CMK (cell line): Measurements from ENCODE around the gene PTPRK.

ENCODE experiments used
- DNase-seq: peaks from one replicate; pipeline ENCODE4 v3.0.0-alpha.2; 2010; ENCODE audit warnings: low read depth

The PTPRK gene

DNA sequence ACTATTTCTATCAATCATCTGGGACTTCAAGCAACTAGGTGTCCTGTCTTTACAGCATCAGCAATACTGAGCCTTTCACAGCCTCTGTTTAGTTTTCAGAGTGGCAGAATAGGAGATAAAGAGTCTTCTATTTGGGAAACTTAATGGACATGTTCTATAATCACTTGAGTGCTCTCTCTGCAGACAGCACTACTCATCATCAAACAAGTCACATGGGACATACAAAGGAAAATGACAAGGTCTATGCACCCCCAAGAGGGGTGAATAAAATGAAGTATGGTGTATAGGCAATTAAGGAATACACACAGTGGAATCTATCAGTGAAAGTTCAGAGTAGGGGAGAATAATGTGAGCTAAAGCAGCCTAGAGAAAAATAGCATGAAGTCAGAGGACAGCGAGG is 381.7 kb downstream of the PTPRK start:
- no peak for DNase-seq

DNA sequence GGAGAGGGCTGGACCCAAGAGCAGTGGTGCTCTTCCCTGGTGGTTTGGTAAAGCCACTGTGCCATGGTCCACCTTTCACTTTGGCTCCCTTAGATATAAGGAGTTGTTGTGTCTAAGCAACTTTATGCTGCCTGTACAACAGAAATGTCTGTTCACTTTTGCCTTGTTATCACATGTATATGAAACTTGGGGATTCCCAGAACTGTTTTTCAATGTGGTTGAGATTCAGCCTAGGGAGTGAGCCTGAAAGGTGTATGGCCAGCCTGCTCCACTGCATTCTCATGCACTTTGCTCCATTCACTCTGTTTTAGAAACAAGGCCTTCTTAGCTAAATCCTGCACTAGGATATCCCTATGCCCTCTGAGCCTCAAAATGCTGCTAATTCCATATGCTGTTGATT is 385.1 kb downstream of the PTPRK start:
- no peak for DNase-seq

DNA sequence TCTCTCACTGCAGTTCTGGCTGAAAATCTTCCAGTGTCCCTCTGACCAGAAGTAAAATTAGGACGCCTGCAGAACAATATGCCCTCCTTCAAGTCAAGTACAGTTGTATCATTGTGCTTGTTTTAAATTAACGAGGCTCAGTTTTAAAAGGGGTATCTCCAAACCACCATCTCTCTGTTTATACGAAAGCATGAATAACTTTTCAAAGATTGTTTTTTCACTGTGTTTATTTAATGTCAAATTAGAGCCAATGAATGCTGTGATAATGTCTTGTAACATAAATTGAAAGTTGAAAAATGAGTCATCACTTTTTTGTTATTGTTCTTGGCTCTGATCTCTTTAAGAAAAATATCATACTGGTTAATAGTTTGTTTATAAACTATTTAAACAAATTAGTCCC is 388.8 kb downstream of the PTPRK start:
- DNase-seq: no peak

DNA sequence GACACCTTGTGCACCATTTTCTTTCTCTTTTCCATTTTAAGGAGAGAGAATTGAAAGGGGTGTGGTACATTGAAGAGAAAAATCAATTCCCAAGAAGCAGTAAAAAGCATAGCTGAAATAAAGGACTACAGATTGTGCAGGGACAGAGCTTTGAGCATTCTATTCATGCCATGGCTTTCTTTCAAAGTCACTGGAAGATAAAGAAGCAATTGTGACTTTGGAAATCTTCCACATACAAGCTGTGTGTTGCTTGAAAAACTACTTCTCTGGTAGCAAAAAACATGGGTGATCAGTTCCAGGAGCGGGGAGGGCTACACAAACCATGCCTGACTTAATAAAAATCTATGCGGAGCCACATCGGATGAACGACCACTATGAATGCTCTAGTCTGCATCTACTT is 389.4 kb downstream of the PTPRK start:
- DNase-seq: no peak

DNA sequence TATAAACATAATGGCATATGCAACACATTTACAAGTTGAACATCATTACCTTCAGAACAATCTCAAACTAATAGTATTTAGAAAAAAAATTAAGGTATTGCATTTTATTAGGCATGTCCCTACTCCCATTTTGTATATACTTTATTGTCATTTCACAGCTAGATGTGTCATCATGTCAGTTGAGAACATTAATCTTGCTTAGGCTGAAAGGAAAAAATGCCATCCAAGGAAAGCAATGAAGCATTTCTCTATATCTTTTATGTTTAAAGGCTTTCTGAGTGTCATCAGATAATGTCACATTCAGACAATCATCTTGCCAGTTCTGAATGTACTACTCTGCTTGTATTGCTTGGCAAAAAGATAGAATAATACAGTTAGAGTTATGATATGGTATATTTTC is 390.7 kb downstream of the PTPRK start:
- DNase-seq: no peak

DNA sequence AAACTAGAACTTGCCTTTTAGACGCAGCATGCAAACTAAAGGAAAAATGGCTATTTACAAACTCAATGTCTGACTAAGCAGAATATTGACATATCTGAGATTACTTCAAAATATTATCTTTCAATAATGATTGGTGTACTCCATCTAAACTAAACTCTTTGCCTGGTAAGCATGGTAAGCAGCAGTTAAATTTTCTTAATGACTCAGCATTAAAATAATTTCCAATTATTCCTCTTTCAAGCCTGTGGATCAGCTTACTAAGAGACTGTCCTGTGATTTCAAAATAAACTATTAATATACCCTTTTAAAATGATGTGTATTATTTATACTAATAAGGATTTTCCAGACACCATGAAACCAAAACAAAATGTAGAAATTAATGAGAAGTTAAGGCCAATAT is 392.7 kb downstream of the PTPRK start:
- no peak for DNase-seq

DNA sequence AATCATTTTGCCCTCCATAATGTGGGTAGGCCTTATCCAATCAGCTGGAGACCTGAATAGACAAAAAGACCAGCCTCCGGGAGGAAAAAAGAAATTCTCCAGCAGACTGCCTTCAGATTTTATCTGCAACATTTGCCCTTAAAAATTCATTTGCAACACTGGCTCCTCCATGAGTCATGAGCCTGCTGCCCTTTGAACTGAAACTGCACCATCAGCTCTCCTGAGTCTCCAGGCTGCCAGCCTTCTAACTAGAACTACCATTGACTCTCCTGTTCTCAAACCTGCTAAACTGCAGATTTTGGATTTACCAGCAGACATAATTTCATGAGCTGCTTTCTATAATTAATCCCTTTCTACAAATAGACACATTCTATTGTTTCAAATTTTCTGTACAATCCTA is 395.7 kb downstream of the PTPRK start:
- no peak for DNase-seq

DNA sequence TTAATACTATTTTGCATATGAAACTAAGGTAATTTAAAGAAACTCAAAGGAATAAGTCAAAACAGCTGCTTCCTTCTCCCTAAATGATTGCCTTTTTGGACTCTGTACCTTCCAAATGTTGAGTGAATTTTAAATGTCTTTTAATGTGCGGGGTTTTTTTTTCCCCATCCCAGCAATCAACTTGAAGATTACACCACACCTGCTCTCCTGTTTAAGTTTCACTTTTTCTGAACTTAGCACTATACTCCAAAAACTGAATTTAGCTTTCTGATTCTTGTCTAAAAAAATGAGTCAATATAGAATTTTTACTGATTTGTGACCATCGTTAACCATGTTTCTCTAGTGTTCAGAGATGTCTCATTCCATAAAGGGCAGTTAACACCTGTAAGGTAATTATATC is 398.8 kb downstream of the PTPRK start:
- no peak for DNase-seq

DNA sequence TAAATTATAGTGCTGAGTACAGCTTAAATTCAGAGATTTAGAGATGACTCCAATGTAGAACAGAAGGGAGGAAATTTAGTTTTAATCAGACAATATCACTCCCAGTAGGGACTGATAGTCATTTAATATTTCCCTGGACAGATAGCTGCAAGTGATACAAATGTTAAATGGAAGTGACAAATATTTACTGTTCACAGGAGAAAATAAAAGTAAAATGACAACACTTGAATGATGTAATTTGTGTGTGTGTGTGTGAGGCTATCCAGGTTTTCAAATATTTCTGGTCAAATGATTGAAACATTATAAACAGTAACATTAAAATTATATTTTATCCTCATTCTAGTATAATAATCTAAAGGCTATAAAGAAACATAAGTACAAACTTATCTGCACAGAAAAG is 399.2 kb downstream of the PTPRK start:
- no peak for DNase-seq

DNA sequence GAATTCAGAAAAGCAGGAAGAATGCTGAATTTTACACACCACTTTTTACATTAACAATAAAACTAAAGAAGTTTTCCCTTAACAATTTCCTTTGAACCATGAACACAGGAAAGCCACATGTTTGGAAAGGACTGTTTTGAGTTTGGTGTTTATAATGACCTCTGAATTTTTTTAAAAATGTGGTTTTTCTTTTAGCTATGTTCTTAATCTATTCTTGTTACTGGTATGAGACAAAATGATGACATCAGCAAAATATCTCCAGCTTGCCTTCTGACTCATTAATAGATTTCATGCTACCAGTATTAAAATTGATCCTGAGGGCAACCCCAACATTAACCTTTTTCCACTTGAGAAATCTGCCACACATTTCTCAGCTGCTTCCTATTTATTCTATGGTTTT is 402.0 kb downstream of the PTPRK start:
- DNase-seq: no peak

DNA sequence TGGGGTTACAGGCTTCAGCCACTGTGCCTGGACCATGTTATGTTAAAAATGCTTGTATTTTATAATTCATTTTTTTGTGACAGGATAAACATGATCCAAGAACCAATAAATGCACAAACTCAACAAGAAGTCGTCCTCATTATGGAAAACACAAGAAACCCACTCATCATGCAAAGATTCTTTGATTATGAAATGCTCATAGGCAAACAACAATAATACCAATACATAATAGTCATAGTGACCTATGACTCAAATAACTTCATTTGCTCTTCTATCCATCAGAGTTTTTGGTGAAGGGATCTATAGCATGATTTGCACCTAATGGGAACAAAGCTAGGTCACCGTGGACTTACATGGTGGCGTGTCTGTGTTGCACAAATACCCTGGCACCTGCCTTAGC is 402.5 kb downstream of the PTPRK start:
- no peak for DNase-seq

DNA sequence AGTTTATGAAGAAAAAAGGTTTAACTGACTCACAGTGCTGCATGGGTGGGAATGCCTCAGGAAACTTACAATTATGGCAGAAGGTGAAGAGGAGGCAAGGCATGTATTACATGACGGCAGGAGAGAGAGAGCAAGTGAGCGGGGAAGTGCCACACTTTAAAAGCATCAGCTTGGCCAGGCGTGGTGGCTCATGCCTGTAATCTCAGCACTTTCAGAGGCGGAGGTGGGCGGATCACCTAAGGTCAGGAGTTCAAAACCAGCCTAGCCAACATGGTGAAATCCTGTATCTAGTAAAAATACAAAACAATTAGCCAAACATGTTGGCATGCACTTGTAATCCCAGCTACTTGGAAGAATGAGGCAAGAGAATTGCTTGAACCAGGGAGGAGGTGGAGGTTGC is 406.2 kb downstream of the PTPRK start:
- no peak for DNase-seq

DNA sequence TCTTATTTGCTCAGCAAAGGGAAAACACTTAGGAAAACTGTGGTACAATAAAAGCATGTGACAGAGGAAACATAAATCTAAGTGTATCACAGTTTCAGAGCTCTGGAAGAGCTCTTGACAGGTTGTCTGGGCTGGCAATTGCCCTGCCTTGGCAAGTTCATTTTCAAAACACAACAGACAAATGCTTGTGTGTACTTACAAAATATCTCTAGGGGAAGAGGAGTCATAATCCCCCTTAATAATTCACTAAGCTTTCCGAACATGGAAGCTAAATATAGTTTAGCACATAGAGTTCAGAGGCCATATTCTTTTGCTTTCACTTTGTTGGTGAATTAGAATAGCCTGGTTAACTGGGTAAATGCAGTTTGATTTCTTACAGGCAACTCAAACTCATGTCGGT is 407.9 kb downstream of the PTPRK start:
- DNase-seq: no peak

DNA sequence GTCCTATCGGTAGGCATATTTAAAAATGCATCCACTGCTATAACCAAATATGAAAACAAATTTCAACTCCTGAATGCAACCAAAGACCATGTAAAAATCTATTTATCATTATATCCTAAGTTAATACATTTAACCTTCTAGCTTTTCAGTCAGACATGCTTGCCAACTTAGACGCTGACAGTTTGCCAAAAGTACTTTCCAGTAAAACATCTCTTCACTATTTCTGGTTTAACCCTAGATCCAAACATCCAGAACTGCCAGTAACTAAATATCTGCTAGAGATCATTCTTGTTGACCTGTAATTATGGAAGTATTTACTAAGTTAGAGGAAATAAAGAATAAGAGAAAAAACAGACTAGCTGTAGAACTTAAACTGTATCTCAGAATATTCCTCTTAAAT is 409.3 kb downstream of the PTPRK start:
- no peak for DNase-seq

DNA sequence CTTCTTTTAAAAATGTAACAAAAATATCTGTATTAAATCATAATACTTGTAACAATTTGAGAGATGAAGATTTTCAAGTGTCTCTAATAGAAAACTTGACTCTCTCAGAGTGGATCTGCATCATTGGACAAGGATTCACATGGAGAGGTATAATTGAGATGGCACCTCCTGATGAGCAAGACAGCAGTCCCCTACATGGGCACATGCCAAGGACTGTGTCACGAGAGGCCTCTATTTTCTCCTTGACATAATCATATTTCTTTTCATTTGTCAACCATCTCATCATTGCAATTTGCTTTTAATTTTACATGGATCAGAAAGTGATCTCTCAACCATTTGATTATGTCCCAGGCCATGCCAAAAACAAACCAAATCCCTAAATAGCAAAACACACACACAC is 412.7 kb downstream of the PTPRK start:
- no peak for DNase-seq

DNA sequence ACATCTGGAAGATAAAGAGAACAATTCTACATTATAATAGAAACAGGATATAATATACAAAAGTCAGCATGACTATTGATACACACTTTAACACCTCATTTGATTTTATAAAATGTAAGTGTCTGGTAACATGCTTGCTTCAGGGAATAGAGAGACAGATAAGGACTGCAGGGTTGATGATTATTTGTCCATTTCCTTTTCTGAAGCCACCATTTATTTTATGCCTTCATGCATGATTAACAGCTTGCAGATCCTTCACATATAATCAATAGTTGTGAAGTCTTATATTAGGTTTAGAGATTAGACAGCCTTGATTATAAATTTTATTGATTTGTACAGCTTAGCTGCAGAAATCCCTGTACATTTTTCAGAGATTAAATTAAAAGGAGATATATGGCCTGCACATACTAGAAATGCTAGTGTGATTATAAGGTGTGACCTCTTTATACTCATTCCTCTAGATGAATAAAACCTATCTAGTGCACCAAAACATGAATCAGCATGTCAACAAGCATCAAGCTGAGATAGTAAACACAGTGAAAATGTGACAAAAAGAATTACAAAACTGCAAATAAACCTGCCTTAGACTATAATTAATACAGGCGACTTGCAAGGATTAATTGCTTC is 420.7 kb downstream of the PTPRK start:
- no peak for DNase-seq

DNA sequence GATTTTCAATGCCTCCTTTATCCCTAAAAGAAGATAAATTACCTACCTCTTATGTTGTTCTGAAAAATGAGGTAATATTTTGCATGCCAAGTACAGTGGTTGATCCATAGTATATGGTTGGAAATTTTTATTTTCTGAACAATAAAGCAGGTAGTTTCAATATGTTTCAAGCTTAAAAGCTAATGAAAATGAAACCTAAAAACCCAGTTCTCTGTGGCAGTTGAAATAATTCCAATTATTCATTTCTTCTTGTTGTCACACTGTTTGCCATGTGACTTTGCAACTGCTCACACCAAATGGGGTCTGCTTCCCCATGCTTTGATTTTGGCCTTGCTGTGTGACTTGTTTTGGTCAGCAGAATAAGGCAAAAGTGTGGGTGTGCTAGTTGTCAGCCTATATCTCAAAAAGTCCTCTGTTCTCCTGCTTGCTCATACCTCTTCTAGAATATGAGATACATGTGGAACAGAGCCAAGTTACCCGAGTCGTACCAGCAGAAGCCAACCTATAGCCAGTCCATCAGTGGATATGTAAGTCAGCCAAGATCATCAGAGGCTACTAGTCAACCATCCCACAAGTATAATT is 422.3 kb downstream of the PTPRK start:
- no peak for DNase-seq

DNA sequence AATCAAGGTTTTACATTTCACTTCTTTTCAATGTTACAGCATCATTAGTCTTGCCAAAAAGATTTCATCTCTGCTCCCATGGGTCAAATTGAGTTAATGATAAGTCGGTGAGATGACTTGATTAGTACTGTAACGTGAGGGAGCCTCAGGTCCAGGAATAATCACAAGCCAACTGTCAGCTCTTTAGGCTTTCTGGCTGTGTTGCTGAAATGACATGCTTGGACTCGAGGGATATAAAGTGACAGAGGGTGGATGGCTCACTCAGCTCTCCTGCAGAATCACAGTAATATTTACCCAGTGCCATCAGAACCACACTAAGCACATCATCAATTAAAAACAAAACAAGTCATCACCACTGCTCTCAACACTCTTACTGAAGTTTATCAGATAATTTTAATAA is 423.4 kb downstream of the PTPRK start:
- DNase-seq: no peak

DNA sequence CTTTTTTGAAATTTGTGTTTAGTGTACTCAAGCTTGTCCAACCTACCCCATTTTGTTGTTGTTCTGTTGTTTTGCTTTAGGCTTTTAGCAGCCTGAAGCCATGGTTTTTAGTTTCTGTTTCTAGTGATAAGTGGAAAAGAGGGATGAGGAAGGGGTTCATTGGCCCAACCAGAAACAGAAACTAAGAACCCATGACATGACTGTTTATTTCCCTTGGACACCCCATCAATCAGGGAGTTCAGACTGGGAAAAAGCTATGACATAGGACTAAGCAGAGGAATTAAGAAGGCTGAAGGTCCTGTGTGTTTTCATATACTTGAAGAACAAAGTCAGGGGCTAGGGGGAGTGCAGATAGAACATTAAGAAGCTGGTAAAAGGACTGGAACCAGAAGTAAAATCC is 425.0 kb downstream of the PTPRK start:
- DNase-seq: no peak

DNA sequence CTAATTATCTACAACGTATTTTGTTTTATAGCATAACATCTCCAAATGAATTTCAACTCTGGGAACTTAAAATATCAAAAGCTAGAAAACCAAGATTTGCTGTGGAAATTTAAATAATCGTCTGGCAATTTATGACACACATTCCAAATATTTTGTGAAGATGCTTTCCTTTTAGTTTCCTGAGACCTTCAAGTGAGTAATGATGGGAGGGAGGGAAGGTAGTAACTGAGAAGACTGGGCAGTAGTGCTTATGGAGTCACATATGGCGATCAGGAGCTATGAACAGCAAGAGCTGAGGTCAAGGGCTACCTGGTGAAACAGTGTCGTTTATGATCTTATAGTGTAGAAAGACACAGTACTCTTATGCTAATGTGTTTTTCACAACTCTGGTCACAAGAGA is 441.4 kb downstream of the PTPRK start:
- no peak for DNase-seq

DNA sequence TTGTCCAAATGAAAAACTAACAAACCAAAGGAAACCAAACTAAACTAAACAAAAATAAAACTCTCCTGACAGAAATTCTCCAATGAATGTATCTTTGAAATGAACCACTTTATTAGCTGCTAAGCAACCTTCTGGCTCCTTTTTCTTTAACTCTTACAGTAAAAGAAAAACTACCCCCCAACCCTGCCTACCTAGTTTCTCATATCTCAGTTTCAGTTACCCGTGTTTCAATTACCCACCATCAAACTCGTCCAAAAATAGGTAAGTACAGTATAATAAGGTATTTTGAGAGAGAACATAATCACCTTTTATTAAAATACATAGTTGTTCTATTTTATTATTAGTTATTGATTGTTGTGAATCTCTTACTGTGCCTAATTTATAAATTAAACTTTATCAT is 442.1 kb downstream of the PTPRK start:
- DNase-seq: no peak

DNA sequence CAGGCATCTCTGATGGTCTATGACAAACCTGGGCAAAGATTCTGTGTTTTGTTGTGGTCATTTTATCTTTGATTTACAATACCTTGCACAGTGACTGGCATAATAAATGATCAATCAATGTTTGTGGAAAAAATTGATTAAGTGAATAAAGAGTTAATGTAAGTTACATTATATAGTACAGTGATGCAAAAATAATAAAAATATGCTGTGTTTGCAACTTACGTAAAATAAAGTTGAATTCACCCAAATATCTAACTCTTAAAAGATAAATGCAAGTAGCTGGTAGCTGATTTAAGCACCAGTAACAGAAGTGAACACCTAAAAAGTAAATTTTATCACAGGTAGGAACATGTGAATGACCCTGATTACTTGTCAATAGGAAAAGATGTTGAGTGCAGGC is 443.6 kb downstream of the PTPRK start:
- no peak for DNase-seq

DNA sequence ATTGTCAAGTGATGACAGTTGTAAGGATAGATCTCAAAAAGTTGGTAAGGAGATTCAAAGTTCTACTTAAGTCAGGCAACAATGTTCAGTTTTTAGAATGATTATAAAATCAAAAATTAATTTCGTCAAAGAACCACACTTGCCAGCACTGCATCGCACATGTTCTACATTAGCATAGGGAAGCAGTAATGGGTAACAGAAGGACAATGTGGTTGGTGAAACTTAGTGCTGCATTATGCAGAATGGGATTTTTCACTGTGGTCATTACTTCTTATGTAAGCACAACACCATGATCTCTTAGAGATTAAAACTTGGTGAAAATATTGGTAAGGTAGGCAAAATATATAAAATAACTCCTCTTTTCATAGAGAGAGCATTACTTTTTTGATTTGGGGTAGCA is 445.8 kb downstream of the PTPRK start:
- DNase-seq: no peak

DNA sequence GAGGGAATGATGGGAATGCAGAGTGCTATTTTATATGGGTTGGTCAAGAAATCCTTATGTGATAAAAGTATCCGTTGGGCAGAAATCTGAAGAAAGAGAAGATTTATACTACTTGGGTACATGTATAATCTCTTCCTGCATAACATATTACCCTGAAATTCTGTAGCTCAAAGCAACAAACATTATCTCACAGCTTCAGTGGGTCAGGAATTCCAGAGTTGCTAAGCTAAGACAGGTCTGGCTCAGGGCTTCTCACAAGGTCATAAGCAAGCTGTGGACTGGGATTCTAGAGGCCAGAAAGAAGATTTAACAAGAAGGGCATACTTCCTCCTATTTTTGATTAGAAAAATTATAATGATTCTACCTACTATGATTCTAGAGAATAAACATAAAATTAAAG is 447.0 kb downstream of the PTPRK start:
- DNase-seq: no peak

DNA sequence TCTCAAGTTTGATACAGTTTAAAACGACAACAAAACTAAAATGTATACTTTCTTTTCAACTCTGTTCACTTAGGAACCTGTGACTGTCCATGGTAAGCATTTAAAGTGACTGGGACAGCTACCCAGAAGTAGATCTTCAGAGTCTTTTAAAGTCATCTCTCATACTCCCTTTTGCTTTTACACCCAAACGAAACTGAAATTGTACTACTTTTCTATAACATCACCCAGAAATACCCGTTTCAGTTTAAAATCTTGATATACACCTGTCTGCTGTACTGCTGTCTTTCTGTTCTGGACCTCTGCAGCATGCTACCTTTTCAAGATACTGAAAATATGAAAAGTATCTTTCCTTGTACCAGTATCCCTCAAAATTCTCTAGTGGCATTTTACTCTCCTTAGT is 449.2 kb downstream of the PTPRK start:
- no peak for DNase-seq
